NOMO-1 treated with DMSO at 0.1 percent for 48 hours (cell line): Measurements from ENCODE around the gene ANKRD36.
"Not testable (repeated sequence)": the region's sequence is repeated elsewhere in the genome, so short reads cannot be mapped to it uniquely, and the experiment has no call there.

Experiments used
- DNase-seq: peaks from one replicate; lab custom pipeline; 2025; ENCODE audit not compliant: unreplicated experiment; lab: John Stamatoyannopoulos, UW

Gene ANKRD36

DNA sequence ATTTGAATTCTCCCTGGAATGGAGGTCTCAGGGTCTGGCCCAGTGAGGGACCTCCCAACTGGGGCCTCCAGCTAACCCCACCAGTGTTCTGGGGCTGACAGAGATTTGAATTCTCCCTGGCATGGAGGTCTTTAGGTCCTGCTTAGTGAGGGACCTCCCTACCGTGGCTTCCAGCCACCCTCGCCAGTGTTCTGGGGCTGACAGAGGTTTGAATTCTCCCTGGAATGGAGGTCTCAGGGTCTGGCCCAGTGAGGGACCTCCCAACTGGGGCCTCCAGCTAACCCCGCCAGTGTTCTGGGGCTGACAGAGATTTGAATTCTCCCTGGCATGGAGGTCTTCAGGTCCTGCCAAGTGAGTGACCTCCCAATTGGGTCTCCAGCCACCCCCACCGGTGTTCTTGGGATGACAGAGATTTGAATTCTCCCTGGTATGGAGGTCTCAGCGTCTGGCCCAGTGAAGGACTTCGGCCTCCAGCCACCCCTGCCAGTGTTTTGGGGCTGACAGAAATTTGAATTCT, 155.2 kb downstream of the ANKRD36 start:
- DNase-seq, result not testable (repeated sequence)

DNA sequence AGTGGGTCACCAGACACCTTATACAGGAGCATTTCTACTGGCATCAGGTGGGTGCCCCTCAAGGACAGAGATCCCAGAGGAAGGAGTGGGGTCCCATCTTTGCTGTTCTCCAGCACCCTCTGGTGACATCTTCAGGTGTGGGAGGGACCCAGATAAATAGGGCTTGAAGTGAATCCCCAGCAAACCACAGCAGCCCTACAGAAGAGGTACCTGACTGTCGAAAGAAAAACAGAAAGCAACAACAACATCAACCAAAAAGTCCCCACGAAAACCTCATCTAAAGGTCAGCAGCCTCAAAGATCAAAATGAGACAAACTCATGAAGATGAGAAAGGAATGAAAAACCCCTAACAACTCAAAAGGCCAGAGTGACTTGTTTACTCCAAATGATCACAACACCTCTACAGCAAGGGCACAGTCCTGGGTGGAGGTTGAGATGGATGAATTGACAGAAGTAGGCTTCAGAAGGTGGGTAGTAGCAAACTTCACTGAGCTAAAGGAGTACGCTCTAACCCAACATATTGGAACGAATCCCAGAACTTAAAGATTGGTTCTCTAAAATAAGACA, 163.4 kb downstream of the ANKRD36 start:
- not testable (repeated sequence) for DNase-seq

DNA sequence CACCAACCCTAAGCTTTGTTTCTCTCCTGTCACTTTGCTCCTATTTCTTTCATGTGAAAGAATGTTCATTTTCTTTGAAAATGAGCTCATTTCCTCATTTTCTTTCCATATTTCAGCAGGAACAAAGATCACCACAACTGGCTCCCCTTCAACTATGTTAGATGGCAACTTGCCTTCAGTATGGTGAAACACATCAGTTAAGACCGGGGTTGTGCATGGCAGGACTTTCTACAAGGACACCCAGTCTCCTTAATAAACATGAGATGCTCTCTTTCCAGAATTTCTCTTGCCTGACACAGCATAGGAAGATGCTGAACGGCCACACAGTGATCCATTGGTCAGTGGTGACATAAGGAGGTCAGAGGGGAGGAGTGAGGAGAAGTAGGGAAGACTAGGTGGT, 172.2 kb downstream of the ANKRD36 start:
- DNase-seq, result not testable (repeated sequence)

DNA sequence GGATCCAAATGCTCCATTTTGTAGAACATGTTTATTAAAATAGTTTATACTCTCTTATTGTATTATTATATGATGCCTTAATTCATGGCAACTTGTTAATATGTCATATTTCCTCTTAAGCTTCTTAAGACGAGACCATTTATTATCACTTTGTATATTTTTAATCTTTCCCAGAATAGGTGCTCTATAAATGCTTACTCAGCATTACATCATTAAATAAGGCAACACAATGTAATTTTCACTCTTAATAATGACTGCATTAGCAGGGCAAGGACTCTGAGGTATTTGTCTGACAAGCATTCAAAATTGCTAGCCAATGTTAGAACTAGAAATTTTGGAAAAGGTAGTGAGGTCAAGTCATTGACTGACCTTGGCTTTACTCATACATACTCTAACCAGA, 180.7 kb downstream of the ANKRD36 start:
- not testable (repeated sequence) for DNase-seq
